H1 (cell line): ENCODE measurements around the gene UGGT1. TPM values are rescaled to one million over a fixed set of nuclear protein-coding genes. Genes with fewer than 3 reads are reported as not detected.

Experiments
- BRCA1 ChIP-seq: IDR thresholded peaks from 2 replicates; pipeline ENCODE4 v1.6.1; 2012; ENCODE audit warnings: low read depth, low read length, improper control_type of control experiment
- CBX8 ChIP-seq: fragments of 300-800, 300-1000 bp; sonication (generic); IDR thresholded peaks from 2 replicates; pipeline ENCODE4 v1.7.1; 2016; ENCODE audit warnings: low read depth, low read length, borderline replicate concordance
- NANOG ChIP-seq: IDR thresholded peaks from 2 replicates; pipeline ENCODE4 v1.6.1; 2011; ENCODE audit warnings: low read length, low read depth, mild to moderate bottlenecking, inconsistent platforms; ENCODE audit not compliant: insufficient read depth, poor library complexity, severe bottlenecking
- RBBP5 ChIP-seq: IDR thresholded peaks from 2 replicates; pipeline ENCODE4 v1.7.1; 2012; ENCODE audit warnings: low read depth, mild to moderate bottlenecking, inconsistent platforms, low read length, moderate library complexity, borderline replicate concordance
- SP2 ChIP-seq: IDR thresholded peaks from 2 replicates; pipeline ENCODE4 v1.6.1; 2012; ENCODE audit warnings: mild to moderate bottlenecking, low read length, inconsistent platforms
- polyA plus RNA-seq, 7 experiments: library from polyadenylated mRNA; depleted of rRNA in 3 of 7; stranded (reverse) in 5 of 7; unstranded in 2 of 7; fragments of >200 nt in 5 of 7; fragments of 200-250 nt in 2 of 7; gene quantifications; 1 replicate in 5 of 7; 2 replicates in 1 of 7; 4 replicates in 1 of 7; pipeline versions ENCODE4 v1.2.1 to v1.2.3, GENCODE V29; 2011 to 2013; ENCODE audit warnings: missing spikeins in 2 of 7, mixed read lengths in 2 of 7
- total RNA-seq: library from RNA; stranded (reverse); fragmentation: NEBNext Ultra II Directional; extraction: Animal tissue kit (Norgen Biotek cat#: 25700); gene quantifications from 2 replicates; pipeline ENCODE4 v1.2.1, GENCODE V29; 2021
- TF ChIP-seq, protein P1 (sequence below): fragments of 300-600 bp; sonication (generic); IDR thresholded peaks from 2 replicates; pipeline ENCODE4 v1.7.1; 2012; ENCODE audit warnings: low read length, moderate library complexity, mild to moderate bottlenecking, inconsistent platforms; ENCODE audit not compliant: insufficient replicate concordance
- TF ChIP-seq, protein P2 (sequence below): IDR thresholded peaks from 2 replicates; pipeline ENCODE4 v1.6.1; 2012; ENCODE audit warnings: low read length, inconsistent platforms

Gene UGGT1
- total and polyA plus RNA-seq, 2 of the 8 experiments (the other 6 are each of a cell fraction or from before 2014, with no cell fraction given), result 14.9 to 57.3 TPM

DNA sequence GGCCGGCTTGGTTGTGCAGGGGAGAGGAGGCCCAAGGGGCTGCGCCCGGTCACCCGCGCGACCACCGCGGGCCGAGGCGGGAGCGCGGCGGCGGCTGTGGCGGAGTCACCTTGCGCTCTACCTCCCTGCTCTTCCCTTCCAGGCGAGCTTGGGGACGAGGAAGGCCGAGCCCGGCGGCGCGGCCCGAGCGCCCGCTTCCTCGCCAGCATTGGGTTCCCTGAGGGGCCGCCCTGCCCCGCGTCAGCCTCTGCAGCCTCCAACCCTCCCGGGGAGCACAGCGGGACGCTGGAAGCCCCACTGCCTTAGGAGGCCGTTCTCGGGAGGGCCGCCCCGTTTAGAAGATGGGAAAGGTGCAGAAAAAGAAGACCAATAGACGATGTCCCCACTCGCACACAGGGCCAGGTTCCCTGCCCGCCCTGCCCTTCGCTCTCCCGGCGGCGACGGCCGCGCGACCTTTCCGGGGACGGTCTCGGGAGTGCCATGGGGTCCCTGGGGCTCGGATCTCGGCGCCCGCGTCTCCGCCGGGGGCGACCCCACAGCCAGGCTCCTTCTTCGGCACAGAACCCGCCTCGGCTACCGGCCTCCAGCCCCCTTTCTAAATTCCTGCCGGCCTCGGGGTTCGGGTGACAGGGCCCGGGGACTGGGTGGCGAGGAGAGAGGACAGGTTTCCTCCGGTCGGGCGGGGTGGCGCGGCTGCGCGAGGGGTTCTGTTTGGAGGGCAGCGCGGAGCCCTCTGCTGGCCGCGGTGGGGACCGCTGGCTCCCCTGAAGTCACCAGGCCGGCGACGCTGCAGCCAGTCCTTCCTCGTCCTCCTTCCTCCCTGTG is 142.2 kb downstream of the UGGT1 start (continued):
- TF ChIP-seq, protein P1, sequence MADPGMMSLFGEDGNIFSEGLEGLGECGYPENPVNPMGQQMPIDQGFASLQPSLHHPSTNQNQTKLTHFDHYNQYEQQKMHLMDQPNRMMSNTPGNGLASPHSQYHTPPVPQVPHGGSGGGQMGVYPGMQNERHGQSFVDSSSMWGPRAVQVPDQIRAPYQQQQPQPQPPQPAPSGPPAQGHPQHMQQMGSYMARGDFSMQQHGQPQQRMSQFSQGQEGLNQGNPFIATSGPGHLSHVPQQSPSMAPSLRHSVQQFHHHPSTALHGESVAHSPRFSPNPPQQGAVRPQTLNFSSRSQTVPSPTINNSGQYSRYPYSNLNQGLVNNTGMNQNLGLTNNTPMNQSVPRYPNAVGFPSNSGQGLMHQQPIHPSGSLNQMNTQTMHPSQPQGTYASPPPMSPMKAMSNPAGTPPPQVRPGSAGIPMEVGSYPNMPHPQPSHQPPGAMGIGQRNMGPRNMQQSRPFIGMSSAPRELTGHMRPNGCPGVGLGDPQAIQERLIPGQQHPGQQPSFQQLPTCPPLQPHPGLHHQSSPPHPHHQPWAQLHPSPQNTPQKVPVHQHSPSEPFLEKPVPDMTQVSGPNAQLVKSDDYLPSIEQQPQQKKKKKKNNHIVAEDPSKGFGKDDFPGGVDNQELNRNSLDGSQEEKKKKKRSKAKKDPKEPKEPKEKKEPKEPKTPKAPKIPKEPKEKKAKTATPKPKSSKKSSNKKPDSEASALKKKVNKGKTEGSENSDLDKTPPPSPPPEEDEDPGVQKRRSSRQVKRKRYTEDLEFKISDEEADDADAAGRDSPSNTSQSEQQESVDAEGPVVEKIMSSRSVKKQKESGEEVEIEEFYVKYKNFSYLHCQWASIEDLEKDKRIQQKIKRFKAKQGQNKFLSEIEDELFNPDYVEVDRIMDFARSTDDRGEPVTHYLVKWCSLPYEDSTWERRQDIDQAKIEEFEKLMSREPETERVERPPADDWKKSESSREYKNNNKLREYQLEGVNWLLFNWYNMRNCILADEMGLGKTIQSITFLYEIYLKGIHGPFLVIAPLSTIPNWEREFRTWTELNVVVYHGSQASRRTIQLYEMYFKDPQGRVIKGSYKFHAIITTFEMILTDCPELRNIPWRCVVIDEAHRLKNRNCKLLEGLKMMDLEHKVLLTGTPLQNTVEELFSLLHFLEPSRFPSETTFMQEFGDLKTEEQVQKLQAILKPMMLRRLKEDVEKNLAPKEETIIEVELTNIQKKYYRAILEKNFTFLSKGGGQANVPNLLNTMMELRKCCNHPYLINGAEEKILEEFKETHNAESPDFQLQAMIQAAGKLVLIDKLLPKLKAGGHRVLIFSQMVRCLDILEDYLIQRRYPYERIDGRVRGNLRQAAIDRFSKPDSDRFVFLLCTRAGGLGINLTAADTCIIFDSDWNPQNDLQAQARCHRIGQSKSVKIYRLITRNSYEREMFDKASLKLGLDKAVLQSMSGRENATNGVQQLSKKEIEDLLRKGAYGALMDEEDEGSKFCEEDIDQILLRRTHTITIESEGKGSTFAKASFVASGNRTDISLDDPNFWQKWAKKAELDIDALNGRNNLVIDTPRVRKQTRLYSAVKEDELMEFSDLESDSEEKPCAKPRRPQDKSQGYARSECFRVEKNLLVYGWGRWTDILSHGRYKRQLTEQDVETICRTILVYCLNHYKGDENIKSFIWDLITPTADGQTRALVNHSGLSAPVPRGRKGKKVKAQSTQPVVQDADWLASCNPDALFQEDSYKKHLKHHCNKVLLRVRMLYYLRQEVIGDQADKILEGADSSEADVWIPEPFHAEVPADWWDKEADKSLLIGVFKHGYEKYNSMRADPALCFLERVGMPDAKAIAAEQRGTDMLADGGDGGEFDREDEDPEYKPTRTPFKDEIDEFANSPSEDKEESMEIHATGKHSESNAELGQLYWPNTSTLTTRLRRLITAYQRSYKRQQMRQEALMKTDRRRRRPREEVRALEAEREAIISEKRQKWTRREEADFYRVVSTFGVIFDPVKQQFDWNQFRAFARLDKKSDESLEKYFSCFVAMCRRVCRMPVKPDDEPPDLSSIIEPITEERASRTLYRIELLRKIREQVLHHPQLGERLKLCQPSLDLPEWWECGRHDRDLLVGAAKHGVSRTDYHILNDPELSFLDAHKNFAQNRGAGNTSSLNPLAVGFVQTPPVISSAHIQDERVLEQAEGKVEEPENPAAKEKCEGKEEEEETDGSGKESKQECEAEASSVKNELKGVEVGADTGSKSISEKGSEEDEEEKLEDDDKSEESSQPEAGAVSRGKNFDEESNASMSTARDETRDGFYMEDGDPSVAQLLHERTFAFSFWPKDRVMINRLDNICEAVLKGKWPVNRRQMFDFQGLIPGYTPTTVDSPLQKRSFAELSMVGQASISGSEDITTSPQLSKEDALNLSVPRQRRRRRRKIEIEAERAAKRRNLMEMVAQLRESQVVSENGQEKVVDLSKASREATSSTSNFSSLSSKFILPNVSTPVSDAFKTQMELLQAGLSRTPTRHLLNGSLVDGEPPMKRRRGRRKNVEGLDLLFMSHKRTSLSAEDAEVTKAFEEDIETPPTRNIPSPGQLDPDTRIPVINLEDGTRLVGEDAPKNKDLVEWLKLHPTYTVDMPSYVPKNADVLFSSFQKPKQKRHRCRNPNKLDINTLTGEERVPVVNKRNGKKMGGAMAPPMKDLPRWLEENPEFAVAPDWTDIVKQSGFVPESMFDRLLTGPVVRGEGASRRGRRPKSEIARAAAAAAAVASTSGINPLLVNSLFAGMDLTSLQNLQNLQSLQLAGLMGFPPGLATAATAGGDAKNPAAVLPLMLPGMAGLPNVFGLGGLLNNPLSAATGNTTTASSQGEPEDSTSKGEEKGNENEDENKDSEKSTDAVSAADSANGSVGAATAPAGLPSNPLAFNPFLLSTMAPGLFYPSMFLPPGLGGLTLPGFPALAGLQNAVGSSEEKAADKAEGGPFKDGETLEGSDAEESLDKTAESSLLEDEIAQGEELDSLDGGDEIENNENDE, result no peak
- TF ChIP-seq NANOG (no peak), BRCA1 (no peak), RBBP5 (peak; percentile 57; the same call in 1 of the 2 replicates), CBX8 (no peak), SP2 (no peak)
- TF ChIP-seq, protein P2, sequence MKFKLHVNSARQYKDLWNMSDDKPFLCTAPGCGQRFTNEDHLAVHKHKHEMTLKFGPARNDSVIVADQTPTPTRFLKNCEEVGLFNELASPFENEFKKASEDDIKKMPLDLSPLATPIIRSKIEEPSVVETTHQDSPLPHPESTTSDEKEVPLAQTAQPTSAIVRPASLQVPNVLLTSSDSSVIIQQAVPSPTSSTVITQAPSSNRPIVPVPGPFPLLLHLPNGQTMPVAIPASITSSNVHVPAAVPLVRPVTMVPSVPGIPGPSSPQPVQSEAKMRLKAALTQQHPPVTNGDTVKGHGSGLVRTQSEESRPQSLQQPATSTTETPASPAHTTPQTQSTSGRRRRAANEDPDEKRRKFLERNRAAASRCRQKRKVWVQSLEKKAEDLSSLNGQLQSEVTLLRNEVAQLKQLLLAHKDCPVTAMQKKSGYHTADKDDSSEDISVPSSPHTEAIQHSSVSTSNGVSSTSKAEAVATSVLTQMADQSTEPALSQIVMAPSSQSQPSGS, result no peak
